Inflammatory macrophage treated with lipopolysaccharide for 1 hour (primary cell): ENCODE results near the gene ACTR3.

ENCODE experiments used
- DNase-seq, 2 donors: peaks; one replicate each; pipeline ENCODE4 v3.0.0-alpha.2; 2020 to 2022

Gene ACTR3

GRCh38 chr2:113876503-113877387, 13.1 kb upstream of the ACTR3 start:
- no peak for DNase-seq

- DNase-seq, result peak; percentile 61 to 67
These were observed 11.9 kb upstream of the ACTR3 start for GRCh38 chr2:113877711-113878598.

- DNase-seq, result no peak
These were observed 11.1 kb upstream of the ACTR3 start for GRCh38 chr2:113878743-113879142.

- DNase-seq, result no peak
These were observed 10.4 kb upstream of the ACTR3 start for GRCh38 chr2:113879457-113879856.

- peak; percentile 85 to 97 for DNase-seq
These were observed 3.3 kb upstream of the ACTR3 start for GRCh38 chr2:113886479-113887008.

DNA sequence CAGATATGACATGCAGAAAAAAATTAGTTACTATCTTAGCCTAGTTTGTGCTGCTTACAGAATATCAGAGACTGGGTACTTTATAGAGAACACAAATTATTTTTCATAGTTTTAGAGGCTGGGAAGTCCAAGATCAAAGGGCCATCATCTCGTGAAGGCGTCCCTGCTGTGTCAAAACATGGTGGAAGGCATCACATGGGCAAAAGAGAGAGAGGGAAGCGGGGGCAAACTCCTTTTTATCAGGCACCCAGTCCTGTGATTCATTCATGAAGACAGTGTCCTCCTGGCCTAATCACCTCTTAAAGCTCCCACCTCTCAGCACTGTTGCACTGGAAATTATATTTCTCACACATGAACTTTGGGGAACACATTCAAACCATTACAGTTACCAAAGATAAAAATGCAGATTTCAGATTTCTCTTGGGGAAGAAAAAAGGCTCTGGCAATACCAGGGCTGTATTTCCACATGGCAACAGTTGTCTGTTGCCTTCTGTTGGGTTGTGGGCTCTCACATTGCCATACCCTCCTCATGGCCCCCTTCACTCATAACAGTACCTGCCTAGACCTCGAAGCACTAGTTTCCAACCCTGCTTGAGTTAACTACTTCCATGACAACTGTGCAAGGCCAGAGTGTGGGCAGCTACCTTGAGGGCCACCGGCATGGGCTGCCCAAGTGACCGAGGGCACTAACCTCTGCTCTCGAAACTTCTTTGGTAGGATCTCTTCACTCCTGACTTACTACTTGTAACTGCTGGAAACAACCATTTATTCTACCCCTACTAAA, 2.7 kb upstream of the ACTR3 start:
- peak; percentile 50 for DNase-seq

DNA sequence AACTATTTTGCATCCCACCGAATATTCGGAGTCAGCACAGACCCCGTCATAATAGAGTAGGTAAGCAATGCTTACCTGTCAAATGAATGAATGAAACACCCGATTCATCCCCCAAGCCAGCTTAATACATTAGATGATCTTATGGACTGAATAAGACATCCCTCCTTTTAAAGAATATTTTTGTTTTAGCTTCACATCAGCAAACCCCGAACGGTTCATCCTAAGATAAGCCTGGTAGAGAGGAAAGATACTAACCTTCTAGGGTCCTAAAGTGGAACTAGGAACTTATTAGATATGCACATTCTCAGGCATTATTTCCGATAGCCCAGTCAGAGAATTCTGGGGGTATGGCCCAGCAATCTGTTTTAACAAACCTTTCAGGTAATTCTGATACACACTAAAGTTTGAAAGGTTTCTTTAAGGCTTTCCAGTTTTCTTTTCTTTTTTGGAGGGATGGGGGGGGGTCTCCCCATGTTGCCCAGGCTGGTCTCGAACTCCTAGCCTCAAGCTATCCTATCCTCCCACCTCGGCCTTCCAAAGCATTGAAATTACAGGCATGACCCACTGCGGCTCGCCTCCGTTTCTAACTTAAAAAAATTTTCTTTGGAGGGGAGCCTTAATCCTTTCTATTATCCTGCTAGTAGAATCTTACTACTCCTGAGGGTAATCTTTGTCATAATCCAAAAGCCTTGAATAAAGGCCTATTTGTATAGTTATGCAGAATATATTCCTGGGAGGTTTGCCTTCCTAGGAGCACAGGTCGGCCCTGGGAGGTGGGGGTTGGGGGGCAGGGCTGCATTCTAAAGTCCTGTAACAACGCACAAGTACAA, 1.0 kb upstream of the ACTR3 start:
- DNase-seq, result no peak

DNA sequence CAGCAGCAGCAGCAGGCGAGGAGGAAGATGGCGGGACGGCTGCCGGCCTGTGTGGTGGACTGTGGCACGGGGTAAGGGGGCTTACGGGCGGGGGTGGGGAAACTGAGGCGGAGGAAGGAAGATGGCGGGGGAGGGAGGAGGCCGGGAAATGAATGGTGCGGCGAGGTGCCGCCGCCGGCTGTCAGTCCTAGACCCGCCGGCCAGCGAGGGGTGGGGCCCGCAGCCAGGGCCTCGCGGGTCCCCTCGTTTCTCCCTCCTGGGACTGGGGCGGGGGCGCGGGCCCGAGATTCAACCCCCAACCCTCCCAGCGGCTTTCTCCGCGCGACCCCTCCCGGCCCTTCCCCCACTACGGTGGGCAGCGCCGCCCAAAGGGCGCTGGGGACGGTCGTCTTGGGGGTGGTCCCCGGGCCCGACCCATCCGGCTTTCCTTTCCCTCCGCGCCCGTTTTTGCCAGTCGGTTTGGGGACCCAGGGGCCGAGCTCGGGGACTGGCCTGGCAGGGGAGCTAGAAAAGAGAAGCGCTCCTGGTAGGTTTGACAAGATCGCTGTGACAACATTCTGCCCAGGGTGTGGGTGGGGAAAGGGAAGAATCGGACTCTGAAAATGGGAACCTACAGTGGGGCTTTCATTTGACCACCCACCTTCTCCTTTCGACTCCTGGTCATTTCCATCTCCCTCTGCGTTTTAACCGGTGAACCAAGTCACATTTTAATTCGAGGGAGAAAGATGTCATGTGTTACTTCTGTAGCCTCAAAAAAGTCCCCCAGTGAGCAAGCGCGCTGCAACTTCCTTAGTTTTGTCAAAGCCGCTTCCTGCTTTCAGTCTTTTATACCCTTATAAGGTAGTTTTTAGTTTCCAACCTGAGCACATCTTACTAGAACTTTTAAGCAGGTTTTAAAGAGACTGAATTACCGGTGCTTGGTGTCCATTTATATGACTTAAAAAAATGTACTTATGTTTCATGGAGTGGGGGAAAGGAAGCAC, 655 bp downstream of the ACTR3 start:
- peak; percentile 97 to 100 for DNase-seq

- DNase-seq, result peak; percentile 63 to 68
These were observed 1.5 kb downstream of the ACTR3 start for GRCh38 chr2:113891265-113891959.

DNA sequence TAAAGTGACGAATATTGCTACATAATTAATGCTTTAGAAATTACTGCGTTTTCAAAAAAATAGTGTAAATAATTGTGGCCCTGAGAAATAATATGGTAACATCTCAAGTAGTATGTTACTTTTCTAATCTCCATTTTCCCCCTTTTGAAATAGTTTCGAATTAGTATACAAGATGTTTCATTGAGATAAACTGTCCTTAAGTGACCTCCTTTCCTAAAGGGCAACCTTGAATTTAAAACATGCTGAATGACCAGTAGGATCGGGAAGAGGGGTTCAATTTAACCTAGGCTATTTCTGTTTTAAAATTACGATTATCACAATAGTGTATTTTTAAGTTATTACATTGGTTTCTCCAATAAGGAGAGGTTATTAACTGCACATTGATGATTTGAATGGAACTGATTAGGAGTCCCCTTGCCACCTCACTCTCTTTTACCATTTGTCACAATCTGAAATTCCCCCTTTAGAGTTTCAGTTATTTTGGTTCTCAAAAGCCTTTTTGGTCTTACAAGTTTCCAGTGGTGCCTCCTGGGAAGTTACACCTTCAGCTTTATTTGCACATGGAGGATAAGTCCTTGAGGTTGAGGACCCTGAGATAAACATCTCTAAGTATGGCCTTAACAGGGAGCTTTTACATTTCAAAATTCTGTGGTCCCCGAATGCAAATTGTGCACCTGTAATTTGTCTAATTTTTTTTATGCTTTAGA, 2.3 kb downstream of the ACTR3 start:
- peak; percentile 51 to 52 for DNase-seq

DNA sequence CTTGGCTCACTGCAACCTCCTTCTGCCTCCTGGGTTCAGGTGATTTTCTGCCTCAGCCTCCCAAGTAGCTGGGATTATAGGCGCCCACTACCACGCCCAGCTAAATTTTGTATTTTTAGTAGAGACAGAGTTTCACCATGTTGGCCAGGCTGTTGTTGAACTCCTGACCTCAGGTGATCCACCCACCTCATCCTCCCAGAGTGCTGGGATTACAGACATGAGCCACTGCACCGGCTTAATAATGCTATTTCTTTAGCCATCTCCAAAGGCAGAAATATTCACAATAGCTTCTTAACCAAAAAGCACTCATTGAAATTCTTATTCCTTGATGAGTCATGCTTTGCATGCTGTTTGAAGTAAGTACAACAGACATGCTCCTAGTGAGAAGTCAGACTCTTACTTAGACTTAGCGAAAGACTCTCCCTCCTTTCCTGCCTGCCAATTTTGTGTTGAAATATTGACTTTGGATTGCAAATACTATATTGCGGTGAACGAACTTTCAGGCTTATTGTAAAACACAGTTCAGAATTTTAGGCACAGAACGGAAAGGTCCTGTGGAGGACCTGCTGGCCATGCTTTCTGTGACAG, 4.4 kb downstream of the ACTR3 start:
- DNase-seq, result peak; percentile 60 to 67

DNA sequence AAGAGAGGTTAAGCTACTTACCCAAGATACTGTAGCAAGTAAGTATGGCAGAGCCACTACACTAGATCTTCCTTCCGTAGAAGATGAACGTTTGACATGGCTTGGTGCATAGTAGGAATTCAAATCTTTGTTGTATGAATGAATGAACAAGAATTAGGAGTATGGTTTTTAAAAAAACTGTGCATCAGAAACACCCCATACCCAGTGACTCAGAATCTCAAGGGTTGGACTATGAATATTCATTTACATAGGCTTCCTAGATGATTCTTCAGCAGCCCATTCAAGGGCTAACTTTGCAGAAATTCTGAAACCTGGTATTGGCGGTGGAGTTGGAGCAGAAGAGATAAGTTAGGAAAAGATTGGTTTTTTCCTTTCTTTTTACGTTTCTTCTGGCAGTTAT, 5.4 kb downstream of the ACTR3 start:
- peak in 1 of 2 donors; percentile 44 for DNase-seq

DNA sequence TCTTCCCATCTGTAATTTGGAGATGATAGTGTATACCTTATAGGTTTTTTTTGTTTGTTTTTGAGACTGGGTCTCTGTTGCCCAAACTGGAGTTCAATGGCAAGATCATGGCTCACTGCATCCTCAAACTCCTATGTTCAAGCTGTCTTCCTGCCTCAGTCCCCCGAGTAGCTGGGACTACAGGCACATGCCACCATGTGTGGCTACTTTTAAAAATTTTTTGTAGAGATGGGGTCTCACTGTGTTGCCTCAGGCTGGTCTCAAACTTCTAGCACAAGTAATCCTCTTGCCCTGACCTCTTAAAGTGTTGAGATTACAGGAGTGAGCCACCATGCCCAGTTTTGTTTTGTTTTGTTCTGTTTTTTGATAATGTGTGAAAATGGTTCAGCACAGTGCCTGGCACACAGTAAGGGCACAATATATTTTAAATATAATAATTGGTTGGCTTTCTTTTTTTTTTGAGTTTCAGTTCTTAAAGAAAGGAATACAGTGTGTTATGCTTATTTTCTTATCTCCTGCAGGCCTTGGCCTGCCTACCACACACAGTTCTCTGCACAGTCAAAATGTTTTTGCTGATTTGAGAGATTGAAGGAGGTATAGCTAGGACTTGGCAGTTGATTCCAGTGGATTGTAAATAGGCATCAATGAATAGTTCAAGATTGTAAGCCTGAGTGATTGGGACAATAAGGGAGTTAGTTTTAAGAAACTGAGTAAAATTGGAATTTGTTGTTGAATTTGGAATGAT, 6.1 kb downstream of the ACTR3 start:
- DNase-seq, result no peak

DNA sequence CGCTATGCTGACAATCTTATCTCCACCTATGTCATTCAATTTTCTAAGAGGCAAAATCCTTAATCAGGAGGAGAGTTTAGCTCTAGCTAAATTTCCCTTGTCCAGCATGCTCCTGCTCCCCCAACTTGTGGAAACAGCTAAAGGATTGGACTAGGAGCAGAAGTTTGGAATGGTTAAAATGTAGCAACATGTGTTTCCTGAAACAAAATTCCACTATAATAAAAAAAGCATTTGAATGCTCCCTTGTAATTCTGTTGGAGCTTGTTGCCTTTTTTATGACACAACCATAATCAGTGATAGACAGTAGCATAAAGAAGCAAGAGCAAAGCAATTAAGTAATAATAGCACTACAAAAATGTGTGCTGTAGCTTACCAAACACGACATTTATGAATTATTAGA, 6.9 kb downstream of the ACTR3 start:
- no peak for DNase-seq

- no peak for DNase-seq
These were observed 8.2 kb downstream of the ACTR3 start for GRCh38 chr2:113898081-113898480.

- DNase-seq, result no peak
These were observed 9.3 kb downstream of the ACTR3 start for GRCh38 chr2:113899166-113899565.

DNA sequence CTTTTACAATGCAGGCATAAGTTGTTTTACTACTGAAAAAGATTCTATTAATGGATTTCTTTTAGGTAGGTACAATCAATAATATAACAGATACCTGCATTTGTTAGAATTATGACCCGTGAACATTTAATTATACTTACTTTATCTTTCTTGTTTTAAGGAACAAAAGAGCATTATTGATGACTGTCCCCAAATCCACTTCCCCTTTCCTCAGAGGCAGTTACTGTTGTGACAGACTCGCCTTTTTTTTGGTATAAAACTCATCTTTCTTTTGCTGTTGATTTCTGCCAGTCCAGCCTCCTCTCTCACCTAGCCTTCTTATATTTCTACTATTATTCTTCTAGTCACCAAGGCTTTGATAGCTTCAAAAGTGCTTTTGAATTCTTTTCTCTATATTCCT, 12.1 kb downstream of the ACTR3 start:
- DNase-seq, result peak in 1 of 2 donors; percentile 77

GRCh38 chr2:113905886-113906285, 16.0 kb downstream of the ACTR3 start:
- DNase-seq, result peak in 1 of 2 donors; percentile 76
